Fibroblast of villous mesenchyme (primary cell): ENCODE results near the gene HOXA10. TPM values are rescaled to one million over a fixed set of nuclear protein-coding genes. Genes with fewer than 3 reads are reported as not detected.

ENCODE experiments used
- DNase-seq: peaks from one replicate; pipeline ENCODE4 v3.0.0-alpha.2; 2010; ENCODE audit warnings: low read depth
- H3K4me3 ChIP-seq: 2 replicates; pipeline ENCODE4 v1.5.1; 2011; ENCODE audit warnings: low read depth, mild to moderate bottlenecking, low read length
- total RNA-seq: library from RNA; depleted of rRNA; stranded (reverse); fragments of >200 nt; gene quantifications from 2 replicates; pipeline ENCODE4 v1.2.3, GENCODE V29; 2012
- TF ChIP-seq, protein P1 (sequence below): IDR thresholded peaks from 2 replicates; pipeline ENCODE4 v1.5.1; 2012; ENCODE audit warnings: low read depth, mild to moderate bottlenecking, low read length; ENCODE audit not compliant: insufficient read depth

HOXA10 gene
- total RNA-seq, 1 donor: 47.1 TPM

DNA sequence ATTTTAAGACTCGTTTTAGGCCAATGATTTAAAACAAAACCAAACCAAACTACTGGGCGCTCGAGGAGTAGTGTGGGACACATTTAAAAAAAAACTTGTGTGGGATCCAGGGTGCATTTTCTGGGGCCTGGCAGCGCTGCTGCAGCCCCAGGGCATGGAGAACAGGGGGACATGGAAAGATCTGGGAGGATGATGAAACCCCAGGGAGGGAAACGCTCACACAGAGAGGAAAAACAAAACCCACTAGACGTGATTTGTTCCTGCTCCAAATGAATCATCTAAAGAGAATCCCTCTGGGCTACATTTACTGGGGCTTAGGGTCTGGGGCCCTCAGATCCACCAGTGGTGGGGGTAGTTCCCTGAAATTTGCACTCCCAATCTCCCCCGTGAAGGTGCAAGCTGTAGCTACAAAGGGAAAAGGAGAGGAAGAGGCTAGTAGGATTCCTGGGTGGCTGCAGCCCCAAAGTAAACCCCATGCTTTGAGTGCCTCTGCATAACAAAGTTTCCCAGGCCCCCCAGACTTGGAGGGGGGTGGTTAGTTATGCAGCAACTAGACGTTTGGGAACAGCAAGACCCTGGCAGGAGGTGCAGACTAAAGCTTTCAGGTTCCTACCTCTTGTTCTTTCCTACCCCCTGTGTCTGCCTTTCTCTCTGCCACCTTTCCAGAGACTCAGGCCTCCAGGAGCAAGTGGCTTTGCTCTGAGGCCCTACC is 40.3 kb upstream of the HOXA10 start:
- TF ChIP-seq, protein P1, sequence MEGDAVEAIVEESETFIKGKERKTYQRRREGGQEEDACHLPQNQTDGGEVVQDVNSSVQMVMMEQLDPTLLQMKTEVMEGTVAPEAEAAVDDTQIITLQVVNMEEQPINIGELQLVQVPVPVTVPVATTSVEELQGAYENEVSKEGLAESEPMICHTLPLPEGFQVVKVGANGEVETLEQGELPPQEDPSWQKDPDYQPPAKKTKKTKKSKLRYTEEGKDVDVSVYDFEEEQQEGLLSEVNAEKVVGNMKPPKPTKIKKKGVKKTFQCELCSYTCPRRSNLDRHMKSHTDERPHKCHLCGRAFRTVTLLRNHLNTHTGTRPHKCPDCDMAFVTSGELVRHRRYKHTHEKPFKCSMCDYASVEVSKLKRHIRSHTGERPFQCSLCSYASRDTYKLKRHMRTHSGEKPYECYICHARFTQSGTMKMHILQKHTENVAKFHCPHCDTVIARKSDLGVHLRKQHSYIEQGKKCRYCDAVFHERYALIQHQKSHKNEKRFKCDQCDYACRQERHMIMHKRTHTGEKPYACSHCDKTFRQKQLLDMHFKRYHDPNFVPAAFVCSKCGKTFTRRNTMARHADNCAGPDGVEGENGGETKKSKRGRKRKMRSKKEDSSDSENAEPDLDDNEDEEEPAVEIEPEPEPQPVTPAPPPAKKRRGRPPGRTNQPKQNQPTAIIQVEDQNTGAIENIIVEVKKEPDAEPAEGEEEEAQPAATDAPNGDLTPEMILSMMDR: no peak
- DNase-seq: no peak
- H3K4me3 ChIP-seq: no peak overlapping the region

GRCh38 chr7:27213433-27214238 is 39.5 kb upstream of the HOXA10 start:
- TF ChIP-seq, protein P1: no peak
- no peak overlapping the region for H3K4me3 ChIP-seq
- DNase-seq: no peak

DNA sequence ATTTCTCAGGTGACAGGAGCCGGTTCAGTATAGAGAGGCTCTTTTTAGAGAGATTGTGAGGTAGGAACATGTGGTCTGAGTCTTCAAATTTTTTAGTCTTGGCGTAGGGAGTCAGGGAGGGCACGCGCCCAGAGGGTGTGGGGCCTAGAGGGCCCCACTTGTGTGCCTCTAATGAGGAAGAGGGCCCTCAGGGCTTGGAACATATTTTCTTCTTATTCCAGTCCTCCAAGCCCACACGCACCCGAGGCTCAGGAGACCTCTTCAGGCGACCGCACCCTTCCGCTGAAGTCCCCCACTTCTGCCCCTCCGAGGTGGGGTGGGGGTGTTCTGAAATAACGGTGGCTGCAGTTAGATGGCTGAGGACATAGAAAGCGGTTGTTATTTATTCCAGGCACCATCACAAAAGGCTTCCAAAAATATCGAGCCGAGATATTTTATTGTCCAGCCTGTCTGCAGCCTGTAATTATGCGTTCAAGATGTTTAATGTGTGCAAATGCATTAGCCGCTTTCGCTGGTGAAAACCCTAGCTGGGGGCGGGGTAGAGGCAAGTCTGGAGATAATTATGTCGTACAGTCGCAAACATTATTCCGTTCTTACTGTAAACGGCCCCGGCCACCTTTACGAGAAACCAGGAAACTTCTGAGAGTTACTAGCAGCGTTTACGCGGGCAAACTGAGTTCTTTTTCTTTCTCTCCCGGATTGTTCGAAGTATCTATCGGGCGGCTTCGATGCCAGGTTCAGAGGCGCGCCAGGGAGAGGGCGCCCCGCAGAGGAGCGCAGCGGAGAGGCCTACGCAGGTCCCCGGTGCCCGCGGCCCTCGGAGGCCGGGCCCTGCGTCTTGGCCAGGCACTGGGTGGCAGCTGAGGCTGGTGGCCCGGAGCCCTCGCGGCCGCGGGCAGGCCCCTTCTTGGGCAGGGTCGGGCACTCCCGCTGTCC is 38.6 kb upstream of the HOXA10 start:
- no peak for DNase-seq
- TF ChIP-seq, protein P1: no peak

GRCh38 chr7:27211764-27212204 is 37.7 kb upstream of the HOXA10 start:
- TF ChIP-seq, protein P1: no peak
- no peak for DNase-seq
- no peak overlapping the region for H3K4me3 ChIP-seq

More for the DNA sequence above, 38.6 kb upstream of the HOXA10 start:
- H3K4me3 ChIP-seq: no peak overlapping the region

DNA sequence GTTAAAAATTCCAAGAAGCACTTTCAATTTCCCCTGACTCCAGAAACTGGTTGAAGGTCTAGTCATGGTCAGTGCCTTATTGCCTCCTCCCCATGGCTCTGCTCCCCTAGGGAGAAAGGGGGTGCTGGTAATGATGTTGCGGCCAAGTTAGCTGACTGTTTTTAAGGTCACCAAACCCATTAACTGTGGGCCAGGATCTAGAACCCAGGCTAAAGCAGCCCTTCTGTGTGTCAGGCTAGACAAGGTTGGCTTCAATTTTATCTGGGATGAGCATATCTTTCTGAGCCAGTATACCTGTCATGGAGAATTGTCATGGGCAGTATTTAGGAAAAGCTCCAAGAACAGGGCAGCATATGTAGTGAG is 36.9 kb upstream of the HOXA10 start:
- no peak overlapping the region for H3K4me3 ChIP-seq
- TF ChIP-seq, protein P1: no peak
- no peak for DNase-seq

- peak overlapping the region; percentile 45 for H3K4me3 ChIP-seq
- DNase-seq: peak; percentile 52
- TF ChIP-seq, protein P1: peak; percentile 82
Measured at GRCh38 chr7:27210441-27211083, 36.4 kb upstream of the HOXA10 start.
